Urinary bladder (tissue), 4 donors: Measurements from ENCODE around the gene HCAR3. TPM values are rescaled to one million over a fixed set of nuclear protein-coding genes. Genes with fewer than 3 reads are reported as not detected.
"Not testable (repeated sequence)": the region's sequence is repeated elsewhere in the genome, so short reads cannot be mapped to it uniquely, and the experiment has no call there.

ENCODE experiments used
- DNase-seq: peaks from one replicate; pipeline ENCODE4 v3.0.0-alpha.2; 2015; ENCODE audit errors: extremely low spot score
- H3K27ac ChIP-seq: one replicate; pipeline ENCODE4 v1.5.1; 2013; ENCODE audit warnings: low read depth, mild to moderate bottlenecking, moderate library complexity
- H3K36me3 ChIP-seq: one replicate; pipeline ENCODE4 v1.6.1; 2013; ENCODE audit warnings: mild to moderate bottlenecking, moderate library complexity; ENCODE audit not compliant: insufficient read depth
- H3K4me1 ChIP-seq: one replicate; pipeline ENCODE4 v1.6.1; 2013; ENCODE audit warnings: mild to moderate bottlenecking, moderate library complexity; ENCODE audit not compliant: insufficient read depth
- H3K4me3 ChIP-seq: one replicate; pipeline ENCODE4 v1.5.1; 2013; ENCODE audit warnings: low read depth, low read length
- WGBS: extraction: QIAGEN DNeasy Blood & Tissue Kit; methylation state at CpG from one replicate; pipeline ENCODE4 v1.1.7; 2013; 5-methylcytosine and 5-hydroxymethylcytosine counted together
- polyA plus RNA-seq: library from polyadenylated mRNA; stranded (reverse); fragments of 200-250 nt; gene quantifications from one replicate; pipeline ENCODE4 v1.2.3, GENCODE V29; 2013
- total RNA-seq: library from RNA; depleted of rRNA; stranded (reverse); fragments of >200 nt; gene quantifications from one replicate; pipeline ENCODE4 v1.2.3, GENCODE V29; 2014
- donor health status: healthy with polysubstance abuse.
- donor health status: healthy.

The HCAR3 gene
- 2.9 TPM for total RNA-seq
- 4.1 TPM for polyA plus RNA-seq

DNA sequence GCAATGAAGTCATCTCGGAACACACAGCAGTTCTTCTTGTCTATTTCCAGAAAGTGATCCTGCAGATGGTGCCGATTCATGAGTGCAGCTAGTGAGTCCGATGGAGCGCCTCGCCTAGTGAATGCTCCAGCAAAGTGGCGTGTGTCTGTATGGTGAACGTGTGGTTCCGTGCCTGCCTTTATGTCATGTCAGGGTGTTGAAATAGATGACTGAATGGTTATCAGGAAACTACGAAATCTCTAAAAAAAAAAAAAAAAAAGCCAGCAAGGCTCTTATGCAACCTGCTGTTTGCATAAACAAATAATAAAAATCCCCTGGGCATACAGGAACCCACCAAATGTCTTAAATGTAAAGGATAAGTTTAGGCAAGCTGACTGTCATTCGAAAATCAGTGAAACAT lies at the start of gene HCAR3:
HCAR3 (minus strand) TSS at position 154 of the 400 bp plus-strand sequence; CDS start at position 80, 74 bp downstream.
- H3K27ac ChIP-seq, DNase-seq, H3K4me3 ChIP-seq, H3K36me3 ChIP-seq, H3K4me1 ChIP-seq: not testable (repeated sequence)
- WGBS, result 86% methylated on average over 10 of the region's 10 CpGs

DNA sequence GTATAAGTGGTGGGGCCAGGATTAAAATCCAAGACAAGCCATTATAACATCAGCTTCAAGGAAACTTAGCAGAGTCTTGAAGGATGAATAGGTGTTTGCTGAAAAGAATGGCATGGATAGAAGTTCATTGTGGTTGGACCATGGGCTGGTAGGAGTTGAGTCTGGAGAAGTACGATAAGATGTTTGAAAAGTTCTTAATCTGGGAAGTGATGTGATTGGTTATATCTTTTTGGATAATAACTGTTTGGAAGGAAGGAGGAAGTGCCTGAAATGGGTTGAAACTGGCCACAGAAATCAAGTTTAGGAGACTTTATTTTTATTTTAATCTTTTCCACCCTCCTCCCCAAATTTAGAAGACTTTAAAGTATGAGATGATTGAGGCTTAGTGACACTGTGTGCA lies 41.0 kb upstream of the HCAR3 start:
- no peaks in the 10 kb centered on the region for H3K4me1 ChIP-seq
- H3K27ac ChIP-seq, result no peak overlapping the region
- WGBS, result 79% methylated on average over 1 of the region's 1 CpG
- H3K36me3 ChIP-seq, result peaks cover 2% of the 10 kb centered on the region
- no peak overlapping the region for H3K4me3 ChIP-seq
- DNase-seq, result no peak

DNA sequence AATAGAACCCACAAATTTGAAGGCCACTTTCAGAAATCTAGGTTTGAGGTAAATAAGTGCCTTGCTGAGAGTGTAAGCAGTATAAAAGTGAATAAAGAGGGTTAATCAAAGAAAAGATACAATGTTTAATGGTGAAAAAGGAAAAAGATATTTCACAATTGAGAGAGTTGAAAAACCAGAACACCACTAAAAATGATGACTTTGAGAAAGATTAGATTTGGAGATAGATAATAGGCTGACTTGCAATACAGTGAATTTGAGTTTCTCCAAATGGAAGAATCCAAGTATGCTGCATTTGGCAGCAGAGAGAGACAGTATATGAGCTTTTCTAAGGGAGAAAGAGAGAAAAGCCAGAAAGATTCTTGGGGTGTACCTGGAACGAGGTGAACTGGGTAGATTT lies 38.2 kb upstream of the HCAR3 start:
- Histone ChIP-seq H3K4me3 (no peak overlapping the region), H3K27ac (no peak overlapping the region), H3K4me1 (no peaks in the 10 kb centered on the region), H3K36me3 (peaks cover 2% of the 10 kb centered on the region)
- 49% methylated on average over 1 of the region's 1 CpG for WGBS
- DNase-seq, result no peak

DNA sequence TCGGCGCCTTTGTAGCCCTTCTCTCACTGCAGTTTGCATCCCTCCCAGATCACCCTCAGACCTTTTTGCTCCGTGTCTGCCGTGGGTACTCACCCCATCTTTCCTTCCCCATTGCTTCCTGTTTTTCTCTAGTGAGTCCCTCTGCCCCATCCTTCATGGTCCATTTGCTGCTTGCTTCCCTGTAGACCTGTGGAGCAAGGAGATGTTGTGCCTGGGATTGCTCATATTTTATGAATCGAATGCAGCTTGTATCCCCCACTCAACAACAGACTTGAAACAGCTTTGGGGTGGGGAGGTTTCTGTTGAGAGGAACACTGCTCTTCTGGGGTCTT lies 36.7 kb upstream of the HCAR3 start:
- WGBS, result 5% methylated on average over 5 of the region's 5 CpGs
- Histone ChIP-seq H3K27ac (no peak overlapping the region), H3K4me1 (no peaks in the 10 kb centered on the region), H3K4me3 (peak overlapping the region; percentile 83), H3K36me3 (peaks cover 2% of the 10 kb centered on the region)
- DNase-seq, result no peak

DNA sequence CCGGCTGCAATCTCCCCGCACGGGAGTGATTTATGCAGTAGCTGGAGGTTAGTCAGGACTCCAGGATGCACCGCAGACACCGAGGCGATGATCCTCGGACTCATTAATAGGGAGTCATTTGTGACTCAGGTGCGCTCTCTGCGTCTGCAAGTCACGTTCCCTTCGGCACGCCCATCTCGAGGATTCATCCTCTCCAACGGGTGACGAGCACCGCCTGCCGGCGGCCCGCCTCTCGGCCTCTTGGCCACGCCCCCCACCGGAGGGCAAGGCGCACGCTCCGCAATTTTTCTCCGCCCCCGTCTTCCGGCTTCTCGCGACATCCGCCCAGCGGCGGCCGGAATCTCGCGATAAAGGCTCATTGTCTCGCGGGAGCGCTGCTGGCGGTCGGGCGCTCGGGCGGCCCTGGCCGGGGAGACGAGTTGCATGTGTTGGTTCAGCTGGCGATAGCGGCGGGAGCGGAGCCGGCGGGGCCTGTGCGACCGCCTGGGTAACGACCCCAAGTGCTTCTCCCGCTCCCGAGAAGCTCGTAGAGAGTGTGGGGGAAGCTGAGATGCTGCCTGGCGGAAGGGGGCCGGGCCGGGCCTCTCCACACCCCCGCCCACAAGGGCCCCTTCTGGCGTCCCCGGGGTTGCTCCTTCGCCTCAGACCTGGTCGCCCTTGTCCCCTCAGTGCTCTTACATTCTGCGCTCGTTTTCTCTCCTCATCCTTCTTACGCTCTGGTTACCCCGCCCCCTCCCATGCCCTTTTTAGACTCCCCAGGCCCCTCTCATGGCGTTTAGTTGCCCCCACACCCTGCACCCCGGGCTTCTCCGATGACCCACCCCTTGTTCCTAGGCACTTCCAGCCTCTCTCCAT lies 36.1 kb upstream of the HCAR3 start, which contains the start of gene DENR:
DENR (plus strand) TSS at position 361 of the 855 bp plus-strand sequence. CDS start 878 bp downstream, outside the sequence.
- Histone ChIP-seq H3K4me3 (peak within 1 kb of the TSS; percentile 83), H3K36me3 (peaks cover 2% of the 10 kb centered on the region), H3K4me1 (no peaks in the 10 kb centered on the region), H3K27ac (peak within 1 kb of the TSS; percentile 79)
- WGBS, result under 1% methylated on average over 73 of the region's 73 CpGs
- peak; percentile 89 for DNase-seq

DNA sequence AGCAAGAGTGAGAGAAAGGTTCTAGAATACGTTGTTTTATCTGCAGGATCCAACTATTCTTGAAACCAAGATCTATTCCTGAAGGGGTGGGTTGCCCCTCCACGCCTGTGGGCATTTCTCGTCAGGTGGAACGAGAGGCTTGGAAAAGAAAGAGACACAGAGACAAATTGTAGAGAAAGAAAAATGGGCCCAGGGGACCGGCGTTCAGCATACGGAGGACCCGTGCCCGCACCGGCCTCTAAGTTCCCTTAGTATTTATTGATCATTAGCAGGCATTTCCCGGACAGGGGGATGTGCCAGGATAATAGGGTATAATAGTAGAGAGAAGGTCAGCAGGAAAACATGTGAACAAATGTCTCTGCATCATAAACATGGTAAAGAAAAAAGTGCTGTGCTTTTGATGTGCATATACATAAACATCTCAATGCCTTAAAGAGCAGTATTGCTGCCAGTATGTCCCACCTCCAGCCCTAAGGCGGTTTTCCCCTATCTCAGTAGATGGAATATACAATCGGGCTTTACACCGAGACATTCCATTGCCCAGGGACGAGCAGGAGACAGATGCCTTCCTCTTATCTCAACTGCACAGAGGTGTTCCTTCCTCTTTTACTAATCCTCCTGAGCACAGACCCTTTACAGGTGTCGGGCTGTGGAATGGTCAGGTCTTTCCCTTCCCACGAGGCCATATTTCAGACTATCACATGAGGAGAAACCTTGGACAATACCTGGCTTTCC lies 34.3 kb upstream of the HCAR3 start:
- WGBS, result 64% methylated on average over 17 of the region's 17 CpGs
- not testable (repeated sequence) for H3K4me3 ChIP-seq, DNase-seq, H3K27ac ChIP-seq, H3K4me1 ChIP-seq, H3K36me3 ChIP-seq

DNA sequence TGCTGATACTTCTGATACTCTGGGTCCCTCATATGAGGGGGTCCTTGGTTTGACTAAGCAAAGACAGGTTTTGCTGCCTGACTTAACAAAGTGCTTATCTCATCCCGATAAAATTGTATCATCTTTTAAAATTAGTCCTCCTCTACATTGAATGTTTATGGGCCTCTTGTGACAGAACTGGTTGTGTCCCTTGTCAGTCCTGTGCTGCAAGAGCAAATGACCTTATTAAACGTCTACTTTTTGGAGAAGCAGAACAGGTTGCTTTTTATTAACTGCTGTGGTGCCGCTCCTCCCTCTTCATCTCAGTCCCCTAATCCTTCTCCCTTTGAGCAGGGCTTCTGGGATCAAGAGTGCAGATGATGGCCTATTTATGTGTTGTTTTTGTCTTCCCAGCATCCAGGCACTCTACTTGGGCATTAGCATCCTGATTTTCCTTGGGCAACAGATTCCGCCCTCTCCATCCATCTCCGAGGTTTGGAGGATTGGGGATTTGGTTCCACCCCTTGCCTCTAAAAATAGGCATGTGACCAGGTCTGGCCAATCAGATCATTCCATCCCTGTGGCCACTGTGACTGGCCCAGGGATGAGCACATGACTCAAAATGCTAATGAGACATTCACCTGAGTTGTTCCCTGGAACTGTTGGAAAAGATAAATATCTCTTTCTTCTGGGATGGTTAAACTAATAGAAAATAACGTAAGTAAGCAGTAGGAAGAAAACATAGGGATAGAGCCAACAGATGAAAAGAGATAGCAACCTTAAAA lies 33.1 kb upstream of the HCAR3 start:
- DNase-seq, result no peak

DNA sequence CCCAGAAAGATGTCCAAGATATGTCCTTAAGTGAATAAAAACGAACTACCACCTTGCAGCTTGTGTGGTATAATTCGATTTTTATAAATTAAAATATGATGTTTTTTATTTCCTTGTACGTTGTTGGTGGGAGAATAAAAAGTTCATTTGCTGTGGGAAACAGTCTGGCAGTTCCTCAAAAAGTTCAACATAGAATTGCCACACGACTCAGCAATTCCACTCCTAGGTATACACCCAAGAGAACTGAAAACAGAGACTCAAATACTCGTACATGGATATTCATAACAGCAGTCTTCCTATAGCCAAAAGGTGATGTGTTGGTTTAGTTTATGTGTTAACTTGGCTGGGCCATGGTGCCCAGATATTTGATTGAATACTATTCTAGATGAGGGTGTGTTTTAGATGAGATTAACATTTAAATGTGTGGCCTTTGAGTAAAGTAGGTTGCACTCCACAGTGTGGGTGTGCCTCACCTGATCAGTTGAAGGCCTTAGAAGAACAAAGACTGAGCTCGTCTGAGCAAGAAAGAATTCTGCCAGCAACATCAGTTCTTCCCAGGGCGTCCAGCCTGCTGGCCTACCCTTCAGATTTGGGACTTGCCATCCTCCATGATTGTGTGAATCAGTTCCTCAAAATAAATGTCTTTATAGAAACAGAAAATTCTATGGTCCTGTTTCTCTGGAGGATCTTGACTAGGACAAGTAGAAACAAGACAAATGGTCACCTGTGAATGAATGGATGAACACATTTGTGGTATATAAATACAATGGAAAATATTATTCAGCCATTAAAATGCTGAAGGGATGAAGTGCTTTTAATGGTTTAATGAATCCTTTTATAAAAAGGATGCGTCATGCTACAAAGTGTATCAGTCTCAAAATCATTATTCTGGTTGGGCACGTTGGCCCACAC lies 30.9 kb upstream of the HCAR3 start:
- no peak overlapping the region for H3K4me3 ChIP-seq
- WGBS, result 74% methylated on average over 9 of the region's 9 CpGs
- no peaks in the 10 kb centered on the region for H3K36me3 ChIP-seq
- H3K27ac ChIP-seq, result no peak overlapping the region
- no peak for DNase-seq
- H3K4me1 ChIP-seq, result no peaks in the 10 kb centered on the region

More for the DNA sequence above, 33.1 kb upstream of the HCAR3 start:
- H3K36me3 ChIP-seq, result no peaks in the 10 kb centered on the region
- no peak overlapping the region for H3K4me3 ChIP-seq
- 57% methylated on average over 6 of the region's 6 CpGs for WGBS
- no peaks in the 10 kb centered on the region for H3K4me1 ChIP-seq
- no peak overlapping the region for H3K27ac ChIP-seq

DNA sequence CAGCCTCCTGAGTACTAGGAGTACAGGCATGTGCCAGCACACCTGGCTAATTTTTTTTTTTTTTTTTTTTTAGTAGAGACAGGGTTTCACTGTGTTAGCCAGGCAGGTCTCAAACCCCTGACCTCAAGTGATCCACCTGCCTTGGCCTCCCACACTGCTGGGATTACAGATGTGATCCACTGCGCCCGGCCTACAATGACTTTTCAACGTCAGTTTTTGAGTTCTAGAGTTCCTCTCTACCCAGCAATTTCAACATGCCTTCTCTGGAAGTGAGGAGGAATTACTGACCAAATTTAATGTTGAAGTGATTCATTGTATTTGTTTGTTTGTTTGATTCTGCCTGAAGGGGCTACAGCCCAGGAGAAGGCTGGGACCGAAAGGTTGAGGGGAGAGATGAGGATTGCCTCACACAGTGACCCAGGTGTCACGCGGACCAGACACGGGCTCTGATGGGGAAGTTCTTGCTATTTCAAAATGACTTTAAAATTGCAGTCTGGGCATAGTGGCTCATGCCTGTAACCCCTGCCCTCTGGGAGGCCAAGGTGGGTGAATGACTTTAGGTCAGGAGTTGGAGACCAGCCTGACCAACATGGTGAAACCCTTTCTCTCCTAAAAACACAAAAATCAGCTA lies 27.4 kb upstream of the HCAR3 start:
- Histone ChIP-seq H3K36me3 (no peaks in the 10 kb centered on the region), H3K27ac (no peak overlapping the region), H3K4me3 (no peak overlapping the region), H3K4me1 (no peaks in the 10 kb centered on the region)
- 89% methylated on average over 7 of the region's 7 CpGs for WGBS
- no peak for DNase-seq

DNA sequence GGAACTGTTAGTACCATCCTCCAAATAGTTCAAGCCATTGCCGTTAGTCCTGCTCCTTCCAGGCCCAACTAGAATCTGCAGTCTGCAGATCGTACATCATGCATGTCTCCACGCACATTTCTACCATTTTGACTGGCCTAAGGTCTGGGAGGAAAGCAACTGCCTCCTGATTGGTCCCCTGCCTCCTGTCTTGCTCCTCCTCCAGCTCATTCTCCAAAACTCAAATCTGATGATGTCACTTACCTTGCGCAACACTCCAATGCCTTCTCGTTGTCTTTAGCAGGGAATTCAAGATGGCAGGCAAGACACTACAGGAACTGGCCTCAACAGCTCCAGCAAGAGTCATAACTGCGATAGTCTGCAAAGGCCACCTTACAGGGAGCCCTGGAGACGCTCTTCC lies 23.7 kb upstream of the HCAR3 start:
- Histone ChIP-seq H3K4me1 (no peaks in the 10 kb centered on the region), H3K27ac (no peak overlapping the region), H3K36me3 (no peaks in the 10 kb centered on the region), H3K4me3 (no peak overlapping the region)
- no peak for DNase-seq
- WGBS, result 94% methylated on average over 7 of the region's 7 CpGs

DNA sequence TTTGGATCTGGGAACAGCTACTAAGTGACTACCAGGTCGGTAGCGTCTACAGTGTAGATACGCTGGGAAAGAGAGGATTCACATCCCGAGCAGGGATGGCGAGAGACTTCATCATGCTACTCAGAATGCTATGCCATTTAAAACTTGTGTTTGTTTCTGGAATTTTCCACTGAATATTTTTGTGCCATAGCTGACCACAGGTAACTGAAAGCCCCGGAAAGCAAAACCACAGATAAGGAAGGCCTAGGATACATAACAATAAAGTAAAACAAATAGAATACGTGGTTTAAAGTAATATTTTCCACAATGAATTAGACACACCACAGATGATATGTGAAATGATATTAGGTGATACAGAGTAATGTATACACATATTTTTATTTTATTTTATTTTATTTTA lies 22.0 kb upstream of the HCAR3 start:
- 78% methylated on average over 7 of the region's 7 CpGs for WGBS
- Histone ChIP-seq H3K27ac (no peak overlapping the region), H3K4me3 (no peak overlapping the region), H3K36me3 (no peaks in the 10 kb centered on the region), H3K4me1 (no peaks in the 10 kb centered on the region)
- no peak for DNase-seq

DNA sequence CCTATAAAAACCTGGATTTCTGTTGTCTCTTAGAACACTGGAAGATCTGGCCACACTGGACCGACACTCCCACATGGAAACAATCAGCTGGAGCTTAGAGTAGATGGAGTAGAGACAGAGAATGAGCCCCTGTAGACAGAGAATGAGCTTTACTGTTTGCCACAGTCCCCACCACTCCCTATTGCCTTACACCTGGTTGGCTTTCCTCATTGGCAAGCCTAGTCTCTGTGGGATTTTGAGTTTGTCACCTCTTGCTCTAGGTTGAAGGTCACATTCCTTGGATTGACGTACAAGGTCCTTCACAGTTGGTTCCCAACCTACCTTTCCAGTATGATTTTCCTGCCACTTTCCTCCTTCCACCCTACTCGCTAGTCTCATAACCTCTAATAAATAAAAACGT lies 16.0 kb upstream of the HCAR3 start:
- 84% methylated on average over 4 of the region's 4 CpGs for WGBS
- H3K36me3 ChIP-seq, result no peaks in the 10 kb centered on the region
- no peaks in the 10 kb centered on the region for H3K4me1 ChIP-seq
- H3K4me3 ChIP-seq, result no peak overlapping the region
- no peak for DNase-seq
- H3K27ac ChIP-seq, result no peak overlapping the region
